CD4-positive, alpha-beta T cell treated with Interleukin-2 at 100 ng/mL for 4 hours (primary cell): Measurements from ENCODE around the gene HECTD1.
A peak's percentile ranks its signal among the peaks of the same experiment; 100 is the strongest.
"Not testable (repeated sequence)": the region's sequence is repeated elsewhere in the genome, so short reads cannot be mapped to it uniquely, and the experiment has no call there.

ENCODE experiments used
- DNase-seq: peaks from one replicate; pipeline ENCODE4 v3.0.0-alpha.2; 2020; ENCODE audit warnings: low spot score

HECTD1 gene

DNA sequence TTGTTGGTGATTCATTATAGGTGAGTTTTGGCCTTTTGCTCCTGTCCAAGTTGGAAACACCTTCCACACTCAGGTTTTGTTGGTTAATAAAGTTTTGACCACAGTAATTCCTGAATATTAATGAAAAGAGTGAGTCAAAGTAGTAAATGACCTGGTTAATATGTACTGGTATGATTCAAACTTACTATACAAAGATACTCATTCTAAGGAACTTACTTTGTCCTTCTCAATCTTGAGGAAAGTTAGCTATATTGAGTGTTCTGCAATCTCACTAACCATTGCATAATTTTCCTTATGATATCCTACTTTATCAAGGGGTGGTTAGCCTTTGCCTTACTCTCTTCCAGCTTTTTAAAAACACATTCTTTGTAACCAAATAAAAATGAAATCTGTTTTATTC lies 20.9 kb upstream of the HECTD1 start:
- DNase-seq = no peak

DNA sequence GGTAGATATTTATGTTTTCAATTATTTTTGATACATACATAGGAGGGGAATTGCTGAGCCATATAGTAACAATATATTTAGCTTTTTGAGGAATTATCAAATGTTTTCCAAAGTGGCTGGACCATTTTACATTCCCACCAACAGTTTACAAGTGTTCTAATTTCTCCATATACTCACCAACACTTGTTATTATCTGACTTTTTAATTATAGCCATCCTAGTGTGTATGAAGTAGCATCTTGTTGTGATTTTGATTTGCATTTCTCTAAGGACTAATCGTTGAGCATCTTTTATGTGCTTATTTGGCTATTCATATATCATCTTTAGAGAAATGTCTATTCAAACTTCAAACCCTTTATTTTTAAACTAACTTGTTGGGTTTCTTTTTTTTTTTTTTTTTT lies 17.2 kb upstream of the HECTD1 start:
- no peak for DNase-seq

DNA sequence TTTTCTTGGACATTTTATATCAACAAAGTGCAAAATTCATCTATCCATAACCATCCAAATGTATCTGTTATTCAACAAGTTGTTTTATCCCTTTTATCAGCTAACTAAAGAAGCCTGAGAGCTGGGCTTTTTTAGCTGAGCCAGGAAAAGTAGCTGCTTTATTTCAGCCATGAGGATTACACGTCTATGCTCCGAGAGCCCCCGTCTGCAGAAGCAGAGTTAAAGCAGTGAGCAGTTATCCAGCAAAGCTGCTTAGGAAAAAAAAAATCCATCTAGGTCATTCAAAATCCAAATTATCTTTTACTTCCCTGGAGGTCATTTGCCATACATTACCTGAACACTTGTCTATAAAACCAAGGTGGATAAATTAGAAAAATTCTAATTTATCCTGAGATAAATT lies 15.7 kb upstream of the HECTD1 start:
- no peak for DNase-seq

DNA sequence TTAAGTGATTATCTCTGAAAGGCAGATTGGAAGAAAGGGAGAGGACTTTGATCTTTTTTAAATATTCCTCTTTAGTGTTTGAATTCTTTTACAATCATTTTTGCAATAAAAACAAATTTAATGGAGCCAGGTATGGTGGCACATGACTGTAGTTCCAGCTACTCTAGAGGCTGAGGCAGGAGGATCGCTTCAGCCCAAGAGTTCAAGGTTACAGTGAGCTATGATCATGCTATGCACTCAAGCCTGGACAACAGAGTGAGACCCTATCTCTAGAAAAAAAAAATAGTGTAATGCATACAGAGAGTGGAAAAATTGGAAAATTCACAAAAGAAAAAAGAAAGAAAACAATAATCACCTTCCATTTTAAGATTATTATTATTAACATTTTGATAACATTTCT lies 15.2 kb upstream of the HECTD1 start:
- DNase-seq = no peak

DNA sequence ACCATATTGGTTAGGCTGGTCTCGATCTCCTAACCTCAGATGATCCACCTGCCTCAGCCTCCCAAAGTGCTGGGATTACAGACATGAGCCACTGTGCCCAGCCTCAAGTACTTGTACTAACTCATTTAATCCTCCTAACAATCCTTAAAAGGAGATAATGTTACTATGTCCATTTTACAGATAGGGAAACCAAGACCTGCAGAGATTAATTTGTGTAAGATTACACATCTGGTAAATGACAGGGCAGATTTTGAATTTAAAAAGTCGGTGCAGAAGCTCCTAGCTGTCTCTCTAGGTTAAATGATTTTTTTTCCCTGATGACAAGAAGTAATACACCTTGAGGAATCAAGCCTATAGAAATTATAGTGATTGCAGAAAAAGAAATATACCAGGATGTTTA lies 13.7 kb upstream of the HECTD1 start:
- DNase-seq = no peak

DNA sequence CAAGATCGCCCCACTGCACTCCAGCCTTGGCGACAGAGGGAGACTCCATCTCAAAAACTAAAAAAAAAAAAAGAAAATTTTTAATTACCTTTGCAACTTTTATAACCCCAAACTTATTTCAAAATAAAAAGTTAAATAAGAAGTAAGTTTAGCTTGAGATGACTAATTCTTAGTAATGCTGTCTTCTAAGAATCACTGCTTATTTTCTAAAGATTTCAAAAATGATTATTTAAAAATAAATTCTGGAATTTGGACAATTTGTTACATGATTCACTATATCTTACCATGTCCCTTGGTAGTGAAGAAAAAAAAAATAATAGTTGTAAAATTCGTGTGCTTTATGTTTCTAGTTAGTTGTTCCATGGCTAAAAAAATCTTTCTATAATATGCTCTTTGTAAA lies 11.6 kb upstream of the HECTD1 start:
- no peak for DNase-seq

DNA sequence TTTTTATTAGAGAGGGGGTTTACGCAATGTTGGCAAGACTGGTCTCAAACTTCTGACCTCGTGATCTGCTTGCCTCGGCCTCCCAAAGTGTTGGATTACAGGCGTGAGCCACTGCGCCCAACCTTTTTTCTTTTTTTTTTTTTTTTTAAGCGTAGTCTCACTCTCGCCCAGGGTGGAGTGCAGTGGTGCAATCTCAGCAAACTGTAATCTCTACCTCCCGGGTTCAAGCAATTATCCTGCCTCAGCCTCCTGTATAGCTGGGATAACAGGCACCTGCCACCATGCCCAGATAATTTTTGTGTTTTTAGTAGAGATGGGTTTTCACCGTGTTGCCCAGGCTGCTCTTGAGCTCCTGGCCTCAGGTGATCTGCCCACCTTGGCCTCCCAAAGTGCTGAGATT lies 8.8 kb upstream of the HECTD1 start:
- DNase-seq = no peak

DNA sequence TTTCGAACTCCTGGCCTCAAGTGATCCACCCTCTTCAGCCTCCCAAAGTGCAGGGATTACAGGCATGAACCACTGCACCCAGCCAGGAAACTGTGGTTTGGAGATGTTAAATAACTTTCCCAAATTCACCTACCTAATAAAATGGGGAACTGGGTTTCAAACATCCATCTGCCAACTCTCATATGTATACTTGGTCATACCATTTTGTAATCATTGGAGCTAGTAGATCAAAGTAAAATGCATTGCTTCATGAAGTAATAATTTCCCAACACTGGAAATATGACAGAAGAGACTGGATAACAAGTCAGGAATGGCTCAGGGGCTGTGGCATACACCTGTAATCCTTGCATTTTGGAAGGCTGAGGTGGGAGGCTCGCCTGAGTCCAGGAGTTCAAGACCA lies 5.3 kb upstream of the HECTD1 start:
- no peak for DNase-seq

DNA sequence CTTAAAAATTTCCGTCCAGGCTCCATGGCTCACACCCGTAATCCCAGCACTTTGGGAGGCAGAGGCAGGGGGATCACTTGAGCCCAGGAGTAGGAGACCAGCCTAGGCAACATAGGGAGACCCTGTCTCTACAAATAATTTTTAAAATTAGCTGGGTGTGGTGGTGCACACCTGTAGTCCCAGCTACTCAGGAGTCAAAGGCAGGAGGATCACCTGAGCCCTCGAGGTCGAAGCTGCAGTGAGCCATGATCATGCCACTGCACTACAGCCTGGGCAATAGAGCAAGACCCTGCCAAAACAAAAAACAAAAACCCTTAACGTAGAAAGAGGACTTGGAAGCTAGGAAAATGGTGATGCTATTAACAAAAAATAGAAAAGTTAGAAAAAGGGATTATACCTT lies 2.0 kb upstream of the HECTD1 start:
- no peak for DNase-seq

DNA sequence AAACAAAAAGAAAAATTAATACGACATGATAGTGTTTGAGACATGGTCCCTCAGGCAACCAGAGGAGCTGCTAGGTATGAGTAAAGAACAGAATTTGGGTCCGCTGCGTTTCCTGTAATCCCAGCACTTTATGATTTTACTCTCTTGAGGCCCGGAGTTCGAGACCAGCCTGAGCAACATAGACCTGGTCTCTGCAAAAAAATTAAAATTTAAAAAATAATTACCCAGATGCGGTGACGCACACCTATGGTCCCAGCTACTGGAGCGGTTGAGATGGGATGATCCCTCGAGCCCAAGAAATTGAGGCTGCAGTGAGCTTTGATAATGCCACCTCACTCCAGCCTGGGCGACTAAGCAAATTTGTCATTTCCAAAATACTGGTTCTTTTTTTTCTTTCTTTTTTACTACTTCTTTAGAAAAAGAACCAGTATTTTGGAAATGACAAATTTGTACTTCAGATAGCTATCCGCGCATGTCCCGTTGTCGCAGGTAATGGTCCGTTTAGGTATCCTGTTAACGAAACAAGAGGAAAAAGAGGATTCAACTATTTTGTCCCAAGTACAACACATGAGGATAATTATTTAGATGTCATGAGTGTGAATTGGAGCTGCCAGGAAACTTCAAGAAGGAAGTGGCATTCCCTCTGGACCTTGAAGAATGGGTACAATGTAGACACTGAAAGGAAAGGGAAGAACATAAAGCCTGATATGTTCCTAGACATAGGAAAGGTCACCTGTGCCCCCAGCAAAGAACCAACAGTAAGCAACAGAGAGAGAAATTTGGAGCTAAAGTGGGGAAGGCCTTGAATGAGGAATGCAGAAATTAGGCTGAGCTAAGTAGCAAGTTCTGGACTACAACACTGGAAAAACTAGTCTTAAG lies 1.2 kb upstream of the HECTD1 start:
- no peak for DNase-seq

DNA sequence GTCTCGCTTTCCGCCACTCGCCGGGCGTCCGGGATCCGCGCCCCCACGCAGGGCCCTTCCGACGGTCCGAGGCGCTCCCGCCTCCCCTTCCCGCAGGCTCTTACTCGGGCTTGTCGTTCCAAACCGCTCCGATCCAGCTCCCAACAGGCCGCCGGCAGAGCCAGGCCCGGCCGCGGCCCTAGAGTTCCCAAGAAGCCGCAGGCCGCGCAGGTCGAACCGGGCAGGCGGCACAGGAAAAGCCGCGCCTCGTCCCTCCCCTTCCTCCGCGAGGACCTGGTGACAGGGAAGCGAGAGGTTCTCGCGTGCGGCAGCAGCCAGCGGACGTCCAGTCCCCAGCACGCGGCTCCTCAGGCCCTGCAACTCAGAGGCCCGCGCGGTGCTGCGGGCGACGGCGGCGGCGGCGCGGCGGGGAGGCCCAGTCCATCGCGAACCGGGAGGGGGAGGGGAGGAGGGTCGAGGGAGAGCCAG lies 272 bp downstream of the HECTD1 start:
- no peak for DNase-seq

DNA sequence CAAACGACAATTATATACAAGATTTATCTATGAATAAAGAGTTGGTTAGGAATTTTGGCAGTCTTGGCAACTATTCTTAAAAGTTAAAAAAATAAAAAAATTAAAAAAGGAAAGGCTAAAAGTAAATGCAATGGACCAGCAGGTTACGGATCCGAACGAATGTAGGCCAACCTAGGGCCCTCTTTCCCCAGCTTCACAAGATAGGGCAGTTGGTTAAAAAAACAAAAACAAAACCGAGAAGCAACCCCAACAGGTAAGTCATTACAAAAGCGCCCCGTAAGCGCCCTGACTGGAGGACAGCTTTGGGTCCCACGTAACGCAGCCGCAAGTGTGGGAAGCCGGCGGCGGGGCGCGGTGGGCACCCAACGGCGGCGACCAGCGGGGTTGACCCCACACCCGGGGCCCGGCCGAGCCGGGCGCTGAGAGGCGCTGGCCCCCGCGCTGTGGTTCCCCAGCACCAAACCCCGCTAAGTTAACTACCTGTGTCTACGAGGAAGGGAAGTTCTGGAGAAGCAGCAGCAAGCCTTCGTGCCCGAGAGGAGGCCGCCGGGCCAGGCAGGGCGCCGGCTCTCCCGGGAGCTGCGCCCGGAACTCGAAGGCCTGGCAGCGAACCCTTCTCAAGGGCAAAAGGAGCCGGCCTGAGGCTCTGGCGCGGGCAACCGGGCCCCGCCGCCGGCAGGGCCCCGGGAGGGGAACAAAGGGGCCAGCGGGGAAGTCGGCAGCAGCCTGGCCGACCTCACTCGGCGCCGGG lies 882 bp downstream of the HECTD1 start:
- DNase-seq = peak; percentile 44

DNA sequence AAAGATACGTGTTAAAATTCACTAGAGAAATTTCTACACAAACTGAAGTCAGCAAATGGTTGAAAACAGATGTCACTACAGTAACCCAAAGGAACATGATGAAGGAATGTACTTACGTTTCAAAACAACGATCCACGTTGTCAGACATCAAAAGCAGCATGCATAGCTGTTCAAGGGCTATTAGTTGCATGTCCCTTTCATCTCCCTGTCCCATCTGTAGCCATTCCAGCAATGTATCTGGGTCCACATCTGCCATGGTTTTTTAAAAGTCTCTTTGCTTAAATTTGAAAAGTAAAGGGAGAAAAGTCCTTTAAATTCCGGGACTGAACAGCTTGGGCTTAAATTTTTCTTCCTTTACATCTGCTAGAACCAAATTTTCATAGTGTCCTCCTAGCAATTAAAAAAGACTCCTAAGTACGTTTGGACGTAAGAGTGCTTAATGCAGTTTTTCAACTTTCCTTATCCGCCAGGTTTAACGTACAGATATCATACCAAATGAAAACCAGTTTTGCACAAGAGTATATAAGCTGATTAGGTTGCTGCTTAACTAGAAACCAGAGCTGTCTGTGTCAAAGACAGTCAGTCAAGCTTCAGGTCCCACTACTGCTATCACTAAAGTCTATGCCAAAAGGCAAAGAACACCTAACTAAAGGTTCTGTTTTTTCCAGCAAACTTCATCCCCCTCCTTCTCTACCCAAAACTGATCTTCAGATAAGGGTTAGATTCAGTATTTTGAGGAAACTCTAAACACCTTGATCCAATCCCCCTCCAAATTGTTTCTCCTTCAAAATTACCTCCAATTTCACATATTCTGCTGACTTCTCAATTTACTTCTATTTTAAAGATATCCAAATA lies 1.7 kb downstream of the HECTD1 start:
- peak; percentile 12 for DNase-seq

DNA sequence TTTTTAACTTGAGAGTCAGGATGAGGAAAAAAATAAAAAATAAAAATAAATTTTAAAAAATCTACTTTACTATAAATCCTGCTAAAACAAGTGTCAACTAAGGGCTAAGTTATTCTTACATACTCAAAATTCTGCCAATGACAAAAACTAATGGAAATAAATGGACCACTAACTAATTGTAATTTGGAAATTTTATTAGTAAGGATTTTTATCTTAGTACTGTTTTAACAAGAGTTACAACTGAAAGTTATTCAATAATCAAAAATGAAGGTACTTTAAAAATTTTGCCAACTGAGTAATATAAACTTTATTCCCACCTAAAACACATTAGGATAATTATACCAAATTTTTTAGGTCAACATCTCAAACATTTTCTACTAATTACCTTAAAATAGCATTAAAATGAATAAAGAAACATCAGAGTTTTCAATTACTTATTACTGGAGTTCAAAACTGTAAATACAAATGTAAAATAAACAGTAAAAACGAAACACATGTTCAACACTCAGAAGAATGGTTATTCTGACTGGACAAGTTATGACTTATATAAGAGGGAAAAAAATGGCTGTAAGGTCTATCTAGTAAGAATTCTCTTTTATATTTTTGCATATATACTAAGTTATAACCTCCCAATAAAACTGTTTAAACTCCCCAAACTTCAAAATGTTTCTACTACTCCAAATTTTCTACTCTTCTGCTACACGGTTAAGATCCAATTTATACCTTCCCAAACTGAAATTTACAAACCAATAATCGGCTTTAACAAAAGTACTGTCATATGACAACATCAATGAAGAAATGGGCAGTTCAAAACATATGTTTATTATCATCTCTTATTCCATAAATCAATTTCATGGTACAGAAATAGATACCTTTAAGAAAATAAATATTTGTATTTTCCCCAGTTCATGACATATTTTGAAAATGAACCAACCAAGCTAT lies 2.7 kb downstream of the HECTD1 start:
- DNase-seq = no peak

DNA sequence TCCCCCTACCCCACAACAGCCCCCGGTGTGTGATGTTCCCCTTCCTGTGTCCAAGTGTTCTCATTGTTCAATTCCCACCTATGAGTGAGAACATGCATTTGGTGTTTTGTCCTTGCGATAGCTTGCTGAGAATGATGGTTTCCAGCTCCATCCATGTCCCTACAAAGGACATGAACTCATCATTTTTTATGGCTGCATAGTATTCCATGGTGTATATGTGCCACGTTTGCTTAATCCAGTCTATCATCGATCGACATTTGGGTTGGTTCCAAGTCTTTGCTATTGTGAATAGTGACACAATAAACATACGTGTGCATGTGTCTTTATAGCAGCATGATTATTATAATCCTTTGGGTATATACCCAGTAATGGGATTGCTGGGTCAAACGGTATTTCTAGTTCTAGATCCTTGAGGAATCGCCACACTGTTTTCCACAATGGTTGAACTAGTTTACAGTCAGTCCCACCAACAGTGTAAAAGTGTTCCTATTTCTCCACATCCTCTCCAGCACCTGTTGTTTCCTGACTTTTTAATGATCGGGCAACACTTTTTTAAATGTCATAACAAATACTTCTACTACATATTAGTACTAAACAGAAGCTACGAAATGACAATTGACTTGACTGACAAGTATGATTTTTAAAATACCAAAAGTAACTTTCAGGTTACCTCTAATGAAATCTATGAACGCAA lies 3.5 kb downstream of the HECTD1 start:
- DNase-seq = not testable (repeated sequence)

DNA sequence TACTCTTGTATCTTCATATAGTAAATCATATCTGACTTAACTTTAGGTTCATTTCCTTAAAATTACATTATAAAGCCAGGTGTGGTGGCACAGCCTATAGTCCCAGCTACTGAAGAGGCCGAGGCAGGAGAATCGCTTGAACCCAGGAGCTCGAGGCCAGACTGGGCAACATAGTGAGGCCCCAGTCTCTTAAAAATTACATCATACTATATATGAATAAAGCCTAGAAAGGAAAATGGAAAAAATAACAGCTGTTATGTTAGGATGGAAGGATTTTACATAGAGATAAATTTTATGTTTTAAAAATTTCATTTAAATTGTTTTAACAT lies 4.2 kb downstream of the HECTD1 start:
- DNase-seq = no peak

DNA sequence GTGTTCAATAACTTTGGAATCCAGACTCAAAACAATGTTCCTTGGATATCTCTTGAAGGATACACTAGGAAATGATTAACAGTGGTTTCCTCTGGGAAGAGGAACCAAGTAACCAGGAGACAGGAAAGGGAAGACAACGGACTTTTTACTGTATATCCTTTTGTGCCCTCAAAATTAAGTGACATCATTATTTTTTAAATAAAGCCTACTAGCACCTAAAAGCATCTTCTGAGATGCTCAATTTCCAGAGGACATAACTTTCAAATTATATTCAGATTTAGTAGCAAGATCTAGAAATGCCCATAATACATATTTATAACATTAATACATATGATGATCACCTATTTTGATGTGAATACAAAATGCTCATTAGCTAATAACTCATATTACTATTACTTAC lies 6.5 kb downstream of the HECTD1 start:
- DNase-seq = no peak

DNA sequence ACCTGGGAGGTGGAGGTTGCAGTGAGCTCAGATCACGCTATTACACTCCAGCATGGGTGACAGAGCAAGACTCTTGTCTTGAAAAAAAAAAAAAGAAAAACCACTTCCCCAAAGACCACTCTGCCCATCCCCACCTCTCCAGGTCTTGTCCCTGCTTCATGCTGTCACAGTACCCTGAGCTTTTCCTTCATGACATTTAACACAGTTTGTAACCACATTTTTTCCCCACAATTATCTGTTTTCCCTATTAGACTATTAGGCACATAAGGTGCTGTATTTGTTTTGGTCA lies 6.9 kb downstream of the HECTD1 start:
- no peak for DNase-seq

DNA sequence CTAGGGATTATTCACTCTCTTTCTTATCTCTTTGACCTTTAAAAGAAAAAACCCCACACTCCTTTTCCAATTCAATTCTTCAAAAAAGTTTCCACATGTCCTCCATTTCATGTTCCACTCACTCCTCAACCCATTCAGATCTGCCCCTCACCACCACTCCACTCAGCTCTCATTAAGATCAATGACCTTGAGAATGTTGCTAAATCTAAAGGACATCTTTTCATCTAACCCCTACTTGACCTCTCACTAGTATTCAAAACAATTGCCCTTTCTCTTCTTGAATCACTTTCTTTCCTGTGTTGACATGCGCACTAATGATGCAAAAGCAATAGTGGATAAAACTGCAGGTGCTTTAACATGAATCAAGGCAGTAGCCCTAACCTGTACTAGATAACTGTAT lies 9.9 kb downstream of the HECTD1 start:
- DNase-seq = no peak

DNA sequence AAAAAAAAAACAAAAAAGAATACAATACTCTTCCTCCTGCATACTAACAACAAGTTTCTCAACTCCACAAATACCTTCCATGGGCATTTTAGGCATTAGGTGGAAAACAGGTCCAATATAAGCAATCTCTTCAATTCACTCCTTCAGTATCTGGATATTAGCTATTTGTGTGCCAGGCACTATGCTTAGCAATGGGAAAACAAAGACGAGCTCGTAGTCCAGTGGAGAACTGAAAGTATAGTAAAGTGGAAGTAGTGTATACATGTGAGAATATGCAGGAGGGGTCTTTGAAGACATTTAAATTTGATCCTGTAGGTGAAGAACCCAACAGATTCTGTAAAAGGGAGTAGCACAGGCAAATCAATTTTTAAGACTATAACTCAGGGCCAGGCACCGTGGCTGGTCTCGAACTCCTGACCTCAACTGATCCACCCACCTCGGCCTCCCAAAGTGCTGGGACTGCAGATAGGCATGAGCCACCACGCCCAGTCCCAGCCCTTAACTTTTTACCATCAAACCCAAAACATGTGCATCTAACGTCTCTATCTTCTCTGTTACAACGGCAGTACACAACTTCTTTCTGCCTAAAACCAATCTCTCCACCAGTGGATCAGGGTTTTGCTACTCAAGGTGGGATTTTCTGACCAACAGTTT lies 10.6 kb downstream of the HECTD1 start:
- no peak for DNase-seq

DNA sequence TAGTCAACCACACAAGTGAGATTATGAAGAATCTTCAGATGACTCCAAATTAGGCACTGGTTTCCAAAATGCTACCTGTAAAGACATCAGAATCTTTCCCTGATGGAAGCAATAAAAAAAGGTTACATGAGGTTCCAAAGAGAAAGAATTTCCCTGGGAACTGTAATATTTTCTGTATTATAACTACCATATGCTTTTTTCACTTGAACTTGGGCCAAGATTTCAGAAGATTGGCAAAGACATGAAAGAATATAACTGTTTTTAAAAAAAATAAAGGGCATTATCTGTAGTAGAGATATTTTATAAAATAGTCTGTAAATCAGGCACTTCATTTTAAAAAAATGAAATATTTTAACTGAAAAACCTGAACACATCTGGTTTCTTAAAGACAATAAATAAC lies 12.9 kb downstream of the HECTD1 start:
- no peak for DNase-seq
